Measurements from ENCODE around the gene OTUD7B.

DNA sequence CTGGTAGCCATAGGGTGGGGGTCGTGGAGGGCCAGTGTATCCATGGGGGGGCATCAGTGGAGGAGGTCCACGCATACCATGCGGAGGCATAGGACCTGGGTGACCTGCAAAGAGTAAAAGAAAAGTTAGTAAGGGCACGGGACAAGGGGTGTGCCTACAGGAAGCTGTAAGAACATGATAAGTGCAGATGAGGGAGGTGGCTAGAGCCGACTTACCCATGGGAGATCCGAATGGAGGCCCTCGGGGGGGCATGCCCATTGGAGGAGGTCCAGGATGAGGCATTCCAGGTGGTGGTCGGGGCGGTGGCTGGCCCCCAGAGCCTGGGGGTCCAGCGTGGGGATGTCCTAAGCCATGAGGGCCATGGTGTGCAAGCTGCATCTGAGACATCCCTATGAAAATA, 86.9 kb downstream of the OTUD7B start:
- no peak for TF ChIP-seq ZNF571 (tag by site-specific recombination; IDR thresholded peaks at IDR 0.05)
- TF ChIP-seq, protein P1, sequence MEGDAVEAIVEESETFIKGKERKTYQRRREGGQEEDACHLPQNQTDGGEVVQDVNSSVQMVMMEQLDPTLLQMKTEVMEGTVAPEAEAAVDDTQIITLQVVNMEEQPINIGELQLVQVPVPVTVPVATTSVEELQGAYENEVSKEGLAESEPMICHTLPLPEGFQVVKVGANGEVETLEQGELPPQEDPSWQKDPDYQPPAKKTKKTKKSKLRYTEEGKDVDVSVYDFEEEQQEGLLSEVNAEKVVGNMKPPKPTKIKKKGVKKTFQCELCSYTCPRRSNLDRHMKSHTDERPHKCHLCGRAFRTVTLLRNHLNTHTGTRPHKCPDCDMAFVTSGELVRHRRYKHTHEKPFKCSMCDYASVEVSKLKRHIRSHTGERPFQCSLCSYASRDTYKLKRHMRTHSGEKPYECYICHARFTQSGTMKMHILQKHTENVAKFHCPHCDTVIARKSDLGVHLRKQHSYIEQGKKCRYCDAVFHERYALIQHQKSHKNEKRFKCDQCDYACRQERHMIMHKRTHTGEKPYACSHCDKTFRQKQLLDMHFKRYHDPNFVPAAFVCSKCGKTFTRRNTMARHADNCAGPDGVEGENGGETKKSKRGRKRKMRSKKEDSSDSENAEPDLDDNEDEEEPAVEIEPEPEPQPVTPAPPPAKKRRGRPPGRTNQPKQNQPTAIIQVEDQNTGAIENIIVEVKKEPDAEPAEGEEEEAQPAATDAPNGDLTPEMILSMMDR (tag by site-specific recombination; IDR thresholded peaks at IDR 0.05): no peak
- TF ChIP-seq, protein P2, sequence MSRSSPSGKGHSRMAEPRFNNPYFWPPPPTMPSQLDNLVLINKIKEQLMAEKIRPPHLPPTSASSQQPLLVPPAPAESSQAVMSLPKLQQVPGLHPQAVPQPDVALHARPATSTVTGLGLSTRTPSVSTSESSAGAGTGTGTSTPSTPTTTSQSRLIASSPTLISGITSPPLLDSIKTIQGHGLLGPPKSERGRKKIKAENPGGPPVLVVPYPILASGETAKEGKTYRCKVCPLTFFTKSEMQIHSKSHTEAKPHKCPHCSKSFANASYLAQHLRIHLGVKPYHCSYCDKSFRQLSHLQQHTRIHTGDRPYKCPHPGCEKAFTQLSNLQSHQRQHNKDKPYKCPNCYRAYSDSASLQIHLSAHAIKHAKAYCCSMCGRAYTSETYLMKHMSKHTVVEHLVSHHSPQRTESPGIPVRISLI (tag by site-specific recombination; IDR thresholded peaks at IDR 0.05): no peak
- TF ChIP-seq ZNF221 (tag by site-specific recombination; IDR thresholded peaks at IDR 0.05; ENCODE audit: borderline replicate concordance): no peak
- TF ChIP-seq YY1 (tag by site-specific recombination; IDR thresholded peaks at IDR 0.05): no peak
- TF ChIP-seq HOXA7 (CRISPR knock-in tag; IDR thresholded peaks at IDR 0.05; ENCODE audit: borderline replicate concordance): no peak
- TF ChIP-seq, protein P3, sequence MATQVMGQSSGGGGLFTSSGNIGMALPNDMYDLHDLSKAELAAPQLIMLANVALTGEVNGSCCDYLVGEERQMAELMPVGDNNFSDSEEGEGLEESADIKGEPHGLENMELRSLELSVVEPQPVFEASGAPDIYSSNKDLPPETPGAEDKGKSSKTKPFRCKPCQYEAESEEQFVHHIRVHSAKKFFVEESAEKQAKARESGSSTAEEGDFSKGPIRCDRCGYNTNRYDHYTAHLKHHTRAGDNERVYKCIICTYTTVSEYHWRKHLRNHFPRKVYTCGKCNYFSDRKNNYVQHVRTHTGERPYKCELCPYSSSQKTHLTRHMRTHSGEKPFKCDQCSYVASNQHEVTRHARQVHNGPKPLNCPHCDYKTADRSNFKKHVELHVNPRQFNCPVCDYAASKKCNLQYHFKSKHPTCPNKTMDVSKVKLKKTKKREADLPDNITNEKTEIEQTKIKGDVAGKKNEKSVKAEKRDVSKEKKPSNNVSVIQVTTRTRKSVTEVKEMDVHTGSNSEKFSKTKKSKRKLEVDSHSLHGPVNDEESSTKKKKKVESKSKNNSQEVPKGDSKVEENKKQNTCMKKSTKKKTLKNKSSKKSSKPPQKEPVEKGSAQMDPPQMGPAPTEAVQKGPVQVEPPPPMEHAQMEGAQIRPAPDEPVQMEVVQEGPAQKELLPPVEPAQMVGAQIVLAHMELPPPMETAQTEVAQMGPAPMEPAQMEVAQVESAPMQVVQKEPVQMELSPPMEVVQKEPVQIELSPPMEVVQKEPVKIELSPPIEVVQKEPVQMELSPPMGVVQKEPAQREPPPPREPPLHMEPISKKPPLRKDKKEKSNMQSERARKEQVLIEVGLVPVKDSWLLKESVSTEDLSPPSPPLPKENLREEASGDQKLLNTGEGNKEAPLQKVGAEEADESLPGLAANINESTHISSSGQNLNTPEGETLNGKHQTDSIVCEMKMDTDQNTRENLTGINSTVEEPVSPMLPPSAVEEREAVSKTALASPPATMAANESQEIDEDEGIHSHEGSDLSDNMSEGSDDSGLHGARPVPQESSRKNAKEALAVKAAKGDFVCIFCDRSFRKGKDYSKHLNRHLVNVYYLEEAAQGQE (tag by site-specific recombination; IDR thresholded peaks at IDR 0.05): no peak
- no peak for TF ChIP-seq SALL2 (tag by site-specific recombination; IDR thresholded peaks at IDR 0.05; ENCODE audit: borderline replicate concordance)
